ENCODE measurements around the gene GAS2L1.
"Not testable (repeated sequence)": the region's sequence is repeated elsewhere in the genome, so short reads cannot be mapped to it uniquely, and the experiment has no call there.

GAS2L1 gene

DNA sequence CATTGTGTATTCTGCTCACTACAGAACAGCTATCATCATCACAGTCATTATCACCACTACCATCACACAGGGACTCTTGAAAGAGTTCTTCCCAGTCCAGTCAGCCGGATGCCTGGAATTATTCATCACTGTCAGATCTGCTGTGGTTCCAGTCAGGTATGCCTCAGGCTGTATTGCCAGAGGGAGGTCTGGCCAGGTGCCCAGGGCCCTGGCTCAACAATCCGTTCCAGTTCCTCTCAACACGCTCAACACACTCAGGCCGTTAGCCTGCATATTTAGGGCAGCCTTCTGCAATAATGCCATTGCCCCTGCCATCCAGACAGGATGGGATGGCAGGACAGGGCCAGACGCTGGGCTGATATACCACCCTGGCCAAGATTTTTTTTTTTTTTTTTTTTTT is 37.7 kb downstream of the GAS2L1 start:
- FAIRE-seq (peak; percentile 13), DNase-seq (ENCODE audit: insufficient read length, low spot score) (no peak)
- TF ChIP-seq TAF1 (IDR thresholded peaks at IDR 0.05; ENCODE audit: low read depth, low read length) (no peak), SPI1 (IDR thresholded peaks at IDR 0.05; ENCODE audit: low read depth, low read length) (no peak), POU2F2 (IDR thresholded peaks at IDR 0.05; ENCODE audit: low read depth, low read length) (no peak), POLR2A (IDR thresholded peaks at IDR 0.05; ENCODE audit: low read depth, low read length) (no peak), PAX5 (IDR thresholded peaks at IDR 0.05; ENCODE audit: insufficient read depth, low read length, severe bottlenecking) (no peak), POLR2AphosphoS5 (IDR thresholded peaks at IDR 0.05; ENCODE audit: low read depth, low read length) (no peak)

DNA sequence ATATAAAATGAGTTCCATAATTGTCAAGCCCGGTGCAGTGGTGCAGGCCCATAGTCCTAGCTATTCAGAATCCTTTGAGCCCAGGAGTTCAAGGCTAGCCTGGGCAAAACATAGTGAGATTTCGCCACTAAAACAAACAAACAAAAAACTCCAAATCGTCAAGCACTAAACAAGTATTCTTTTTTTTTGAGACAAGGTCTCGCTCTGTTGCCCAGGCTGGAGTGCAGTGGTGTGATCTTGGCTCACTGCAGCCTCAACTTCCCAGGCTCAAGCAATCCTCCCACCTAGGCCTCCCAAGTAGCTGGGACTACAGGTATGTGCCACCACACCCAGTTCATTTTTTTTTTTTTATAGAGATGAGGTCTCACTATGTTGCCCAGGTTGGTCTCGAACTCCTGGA is 38.4 kb downstream of the GAS2L1 start:
- FAIRE-seq; DNase-seq (ENCODE audit: insufficient read length, low spot score): not testable (repeated sequence)

DNA sequence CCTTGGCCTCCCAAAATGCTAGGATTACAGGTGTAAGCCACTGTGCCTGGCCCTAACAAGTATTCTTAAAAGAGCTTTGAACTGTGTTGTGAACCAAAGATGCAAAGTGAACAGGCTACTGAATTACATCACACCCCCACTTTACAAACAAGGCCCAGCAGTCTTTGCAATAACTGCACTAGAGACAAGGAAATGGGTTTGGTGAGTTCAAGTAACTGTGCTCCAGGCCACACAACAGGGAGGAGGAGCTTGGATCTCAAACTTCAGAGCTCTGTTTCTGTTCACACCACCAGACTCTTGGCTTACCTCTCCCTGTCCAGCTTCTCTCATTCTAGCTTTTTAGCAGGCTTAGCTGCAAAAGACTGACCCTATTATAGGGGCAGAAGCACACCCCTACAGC is 39.5 kb downstream of the GAS2L1 start:
- DNase-seq (ENCODE audit: insufficient read length, low spot score) (no peak), FAIRE-seq (no peak)

DNA sequence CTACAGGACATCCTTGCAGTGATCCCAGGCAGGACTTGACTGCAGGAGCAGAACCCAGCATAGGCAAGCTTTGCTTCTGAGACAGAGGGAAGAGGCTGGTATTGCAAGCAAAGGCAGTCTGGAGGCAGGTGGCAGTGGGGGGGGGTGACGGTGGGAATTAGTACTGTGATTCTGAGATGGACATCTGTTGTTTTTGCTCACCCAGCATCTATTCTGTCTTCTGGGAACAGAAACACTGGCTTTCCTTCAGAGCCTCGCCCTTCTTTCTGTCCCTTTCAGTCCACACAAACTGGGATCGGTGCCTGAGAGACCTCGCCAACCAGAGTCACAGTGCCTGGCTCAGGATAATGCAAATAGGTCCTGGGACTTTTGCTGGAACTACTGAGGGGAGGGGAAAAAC is 40.2 kb downstream of the GAS2L1 start:
- FAIRE-seq = no peak
- no peak for DNase-seq (ENCODE audit: insufficient read length, low spot score)
- no peak for TF ChIP-seq POLR2AphosphoS5 (IDR thresholded peaks at IDR 0.05; ENCODE audit: low read depth, low read length)
- TF ChIP-seq POLR2A (IDR thresholded peaks at IDR 0.05; ENCODE audit: low read depth, low read length) = no peak
- TF ChIP-seq SPI1 (IDR thresholded peaks at IDR 0.05; ENCODE audit: low read depth, low read length) = no peak

More for the DNA sequence above, 39.5 kb downstream of the GAS2L1 start:
- TF ChIP-seq PAX5 (IDR thresholded peaks at IDR 0.05; ENCODE audit: insufficient read depth, low read length, severe bottlenecking) (no peak), POU2F2 (IDR thresholded peaks at IDR 0.05; ENCODE audit: low read depth, low read length) (no peak), SPI1 (IDR thresholded peaks at IDR 0.05; ENCODE audit: low read depth, low read length) (no peak), POLR2AphosphoS5 (IDR thresholded peaks at IDR 0.05; ENCODE audit: low read depth, low read length) (no peak), TAF1 (IDR thresholded peaks at IDR 0.05; ENCODE audit: low read depth, low read length) (no peak), POLR2A (IDR thresholded peaks at IDR 0.05; ENCODE audit: low read depth, low read length) (no peak)

GRCh38 chr22:29348041-29348440 is 41.6 kb downstream of the GAS2L1 start:
- TF ChIP-seq PAX5 (IDR thresholded peaks at IDR 0.05; ENCODE audit: insufficient read depth, low read length, severe bottlenecking) (no peak), TAF1 (IDR thresholded peaks at IDR 0.05; ENCODE audit: low read depth, low read length) (no peak), POLR2A (IDR thresholded peaks at IDR 0.05; ENCODE audit: low read depth, low read length) (no peak), SPI1 (IDR thresholded peaks at IDR 0.05; ENCODE audit: low read depth, low read length) (no peak), POLR2AphosphoS5 (IDR thresholded peaks at IDR 0.05; ENCODE audit: low read depth, low read length) (no peak), POU2F2 (IDR thresholded peaks at IDR 0.05; ENCODE audit: low read depth, low read length) (no peak)
- DNase-seq (ENCODE audit: insufficient read length, low spot score) = no peak
- FAIRE-seq = no peak

DNA sequence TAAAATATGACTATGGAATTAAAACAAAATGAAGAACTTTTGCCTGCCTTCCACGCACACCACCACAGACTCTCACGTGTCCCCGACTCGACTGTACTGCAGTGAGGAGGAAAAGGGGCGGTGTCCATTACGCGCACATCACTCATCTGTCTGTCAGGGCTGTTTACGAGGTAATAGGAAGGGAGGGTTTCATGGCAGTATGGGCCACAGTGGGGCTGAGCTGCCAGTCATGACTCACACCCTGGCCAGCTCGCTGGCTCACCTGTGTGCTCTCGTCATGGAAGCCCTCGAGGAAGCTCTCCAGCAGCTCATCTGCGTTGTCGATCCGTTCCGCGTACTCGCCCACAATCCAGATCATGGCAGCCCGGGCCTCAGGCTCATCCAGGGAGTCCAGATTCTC is 42.5 kb downstream of the GAS2L1 start:
- DNase-seq (ENCODE audit: insufficient read length, low spot score) (no peak), FAIRE-seq (no peak)
- TF ChIP-seq PAX5 (IDR thresholded peaks at IDR 0.05; ENCODE audit: insufficient read depth, low read length, severe bottlenecking) = no peak
- TF ChIP-seq POLR2AphosphoS5 (IDR thresholded peaks at IDR 0.05; ENCODE audit: low read depth, low read length) = no peak
- TF ChIP-seq POU2F2 (IDR thresholded peaks at IDR 0.05; ENCODE audit: low read depth, low read length) = no peak
- no peak for TF ChIP-seq SPI1 (IDR thresholded peaks at IDR 0.05; ENCODE audit: low read depth, low read length)
- no peak for TF ChIP-seq TAF1 (IDR thresholded peaks at IDR 0.05; ENCODE audit: low read depth, low read length)
- TF ChIP-seq POLR2A (IDR thresholded peaks at IDR 0.05; ENCODE audit: low read depth, low read length) = no peak

GRCh38 chr22:29351042-29351441 is 44.6 kb downstream of the GAS2L1 start:
- DNase-seq (ENCODE audit: insufficient read length, low spot score) (no peak), FAIRE-seq (no peak)
- no peak for TF ChIP-seq POU2F2 (IDR thresholded peaks at IDR 0.05; ENCODE audit: low read depth, low read length)
- TF ChIP-seq PAX5 (IDR thresholded peaks at IDR 0.05; ENCODE audit: insufficient read depth, low read length, severe bottlenecking) = no peak
- no peak for TF ChIP-seq TAF1 (IDR thresholded peaks at IDR 0.05; ENCODE audit: low read depth, low read length)
- TF ChIP-seq POLR2AphosphoS5 (IDR thresholded peaks at IDR 0.05; ENCODE audit: low read depth, low read length) = no peak
- no peak for TF ChIP-seq POLR2A (IDR thresholded peaks at IDR 0.05; ENCODE audit: low read depth, low read length)
- no peak for TF ChIP-seq SPI1 (IDR thresholded peaks at IDR 0.05; ENCODE audit: low read depth, low read length)

DNA sequence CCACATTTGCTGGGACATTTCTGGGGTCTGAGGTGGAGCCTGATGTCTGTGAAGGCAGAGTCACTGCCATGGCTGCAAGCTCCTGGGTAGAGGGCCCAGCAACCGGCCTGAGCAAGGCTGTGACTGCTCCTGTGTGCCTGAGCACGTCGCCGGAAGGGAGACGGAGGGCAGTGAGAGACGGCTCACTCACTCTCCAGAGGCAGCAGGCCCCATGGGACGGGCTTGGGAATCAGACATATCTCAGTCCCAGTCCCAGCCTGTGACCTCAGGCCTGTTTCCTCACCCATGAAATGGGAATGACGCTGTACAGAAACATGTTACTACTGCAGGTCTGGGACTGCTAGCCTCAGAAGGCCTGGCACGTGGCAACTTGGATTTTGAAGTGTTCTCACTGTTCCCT is 45.4 kb downstream of the GAS2L1 start:
- no peak for TF ChIP-seq POU2F2 (IDR thresholded peaks at IDR 0.05; ENCODE audit: low read depth, low read length)
- no peak for TF ChIP-seq POLR2AphosphoS5 (IDR thresholded peaks at IDR 0.05; ENCODE audit: low read depth, low read length)
- TF ChIP-seq SPI1 (IDR thresholded peaks at IDR 0.05; ENCODE audit: low read depth, low read length) = no peak
- no peak for TF ChIP-seq TAF1 (IDR thresholded peaks at IDR 0.05; ENCODE audit: low read depth, low read length)
- no peak for TF ChIP-seq PAX5 (IDR thresholded peaks at IDR 0.05; ENCODE audit: insufficient read depth, low read length, severe bottlenecking)
- no peak for TF ChIP-seq POLR2A (IDR thresholded peaks at IDR 0.05; ENCODE audit: low read depth, low read length)
- no peak for FAIRE-seq
- no peak for DNase-seq (ENCODE audit: insufficient read length, low spot score)

GRCh38 chr22:29352778-29353177 is 46.3 kb downstream of the GAS2L1 start:
- DNase-seq (ENCODE audit: insufficient read length, low spot score) = no peak
- TF ChIP-seq SPI1 (IDR thresholded peaks at IDR 0.05; ENCODE audit: low read depth, low read length) (no peak), PAX5 (IDR thresholded peaks at IDR 0.05; ENCODE audit: insufficient read depth, low read length, severe bottlenecking) (no peak), POLR2AphosphoS5 (IDR thresholded peaks at IDR 0.05; ENCODE audit: low read depth, low read length) (no peak), POLR2A (IDR thresholded peaks at IDR 0.05; ENCODE audit: low read depth, low read length) (no peak), TAF1 (IDR thresholded peaks at IDR 0.05; ENCODE audit: low read depth, low read length) (no peak), POU2F2 (IDR thresholded peaks at IDR 0.05; ENCODE audit: low read depth, low read length) (no peak)
- FAIRE-seq = no peak

GRCh38 chr22:29353286-29353685 is 46.8 kb downstream of the GAS2L1 start:
- TF ChIP-seq PAX5 (IDR thresholded peaks at IDR 0.05; ENCODE audit: insufficient read depth, low read length, severe bottlenecking) (no peak), POLR2AphosphoS5 (IDR thresholded peaks at IDR 0.05; ENCODE audit: low read depth, low read length) (no peak), POLR2A (IDR thresholded peaks at IDR 0.05; ENCODE audit: low read depth, low read length) (no peak), TAF1 (IDR thresholded peaks at IDR 0.05; ENCODE audit: low read depth, low read length) (no peak), SPI1 (IDR thresholded peaks at IDR 0.05; ENCODE audit: low read depth, low read length) (no peak), POU2F2 (IDR thresholded peaks at IDR 0.05; ENCODE audit: low read depth, low read length) (no peak)
- FAIRE-seq (no peak), DNase-seq (ENCODE audit: insufficient read length, low spot score) (no peak)

All from GM12891 (cell line).